ENCODE data around the gene SPNS3.

DNA sequence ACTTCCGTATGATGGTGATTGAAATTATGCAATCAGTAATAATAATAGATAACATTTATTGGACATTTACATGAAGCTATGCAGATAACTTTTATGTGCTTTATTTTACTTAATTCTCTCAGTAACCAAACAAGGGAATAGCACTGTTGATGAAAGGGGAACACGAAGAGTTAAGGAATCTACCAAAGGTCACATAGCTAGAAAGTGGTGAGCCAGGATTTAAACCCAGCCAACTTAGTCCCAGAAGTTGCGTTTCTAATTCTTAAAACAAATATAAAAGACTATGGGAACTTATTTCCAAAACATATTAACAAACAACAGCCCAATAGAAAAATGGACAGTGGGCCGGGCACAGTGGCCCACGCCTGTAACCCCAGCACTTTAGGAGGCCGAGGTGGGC lies 9.7 kb downstream of the SPNS3 start:
- TF ChIP-seq, protein P1, sequence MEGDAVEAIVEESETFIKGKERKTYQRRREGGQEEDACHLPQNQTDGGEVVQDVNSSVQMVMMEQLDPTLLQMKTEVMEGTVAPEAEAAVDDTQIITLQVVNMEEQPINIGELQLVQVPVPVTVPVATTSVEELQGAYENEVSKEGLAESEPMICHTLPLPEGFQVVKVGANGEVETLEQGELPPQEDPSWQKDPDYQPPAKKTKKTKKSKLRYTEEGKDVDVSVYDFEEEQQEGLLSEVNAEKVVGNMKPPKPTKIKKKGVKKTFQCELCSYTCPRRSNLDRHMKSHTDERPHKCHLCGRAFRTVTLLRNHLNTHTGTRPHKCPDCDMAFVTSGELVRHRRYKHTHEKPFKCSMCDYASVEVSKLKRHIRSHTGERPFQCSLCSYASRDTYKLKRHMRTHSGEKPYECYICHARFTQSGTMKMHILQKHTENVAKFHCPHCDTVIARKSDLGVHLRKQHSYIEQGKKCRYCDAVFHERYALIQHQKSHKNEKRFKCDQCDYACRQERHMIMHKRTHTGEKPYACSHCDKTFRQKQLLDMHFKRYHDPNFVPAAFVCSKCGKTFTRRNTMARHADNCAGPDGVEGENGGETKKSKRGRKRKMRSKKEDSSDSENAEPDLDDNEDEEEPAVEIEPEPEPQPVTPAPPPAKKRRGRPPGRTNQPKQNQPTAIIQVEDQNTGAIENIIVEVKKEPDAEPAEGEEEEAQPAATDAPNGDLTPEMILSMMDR (IDR thresholded peaks at IDR 0.05), result no peak
- TF ChIP-seq EP300 (IDR thresholded peaks at IDR 0.05), result no peak
